HUES6 (cell line): Measurements from ENCODE around the gene CC2D1B.

Source experiments
- H3K27ac ChIP-seq: 2 replicates; pipeline ENCODE4 v1.7.0; 2013; ENCODE audit warnings: low read depth, mild to moderate bottlenecking, low read length, inconsistent platforms
- H3K27me3 ChIP-seq: 2 replicates; pipeline ENCODE4 v1.6.1; 2013; ENCODE audit warnings: low read length; ENCODE audit not compliant: control insufficient read depth, insufficient read depth
- H3K36me3 ChIP-seq: 2 replicates; pipeline ENCODE4 v1.6.1; 2013; ENCODE audit warnings: low read length; ENCODE audit not compliant: control insufficient read depth, insufficient read depth
- H3K4me1 ChIP-seq: 2 replicates; pipeline ENCODE4 v1.6.1; 2013; ENCODE audit warnings: low read length; ENCODE audit not compliant: control insufficient read depth, insufficient read depth
- H3K4me3 ChIP-seq: 2 replicates; pipeline ENCODE4 v1.5.1; 2013; ENCODE audit warnings: low read depth, low read length
- H3K9ac ChIP-seq: one replicate; pipeline ENCODE4 v1.6.1; 2013; ENCODE audit warnings: mild to moderate bottlenecking, low read length
- H3K9me3 ChIP-seq: 2 replicates; pipeline ENCODE4 v1.6.1; 2013; ENCODE audit warnings: low read depth, low read length; ENCODE audit not compliant: control insufficient read depth, insufficient read depth

Gene CC2D1B

GRCh38 chr1:52359676-52360594 lies 6.1 kb downstream of the CC2D1B start:
- H3K36me3 ChIP-seq: peaks cover 84% of the 10 kb centered on the region
- no peaks in the 10 kb centered on the region for H3K27me3 ChIP-seq
- no peaks in the 10 kb centered on the region for H3K9me3 ChIP-seq
- peaks cover 5% of the 10 kb centered on the region for H3K4me1 ChIP-seq
- H3K9ac ChIP-seq: no peak overlapping the region
- H3K4me3 ChIP-seq: no peak overlapping the region
- H3K27ac ChIP-seq: no peak overlapping the region

- Histone ChIP-seq H3K27ac (no peak overlapping the region), H3K9ac (no peak overlapping the region), H3K4me3 (no peak overlapping the region), H3K4me1 (no peaks in the 10 kb centered on the region), H3K36me3 (peaks cover 91% of the 10 kb centered on the region), H3K27me3 (no peaks in the 10 kb centered on the region), H3K9me3 (no peaks in the 10 kb centered on the region)
Measured at GRCh38 chr1:52358851-52359497, 7.0 kb downstream of the CC2D1B start.

GRCh38 chr1:52357397-52357796 lies 8.6 kb downstream of the CC2D1B start:
- Histone ChIP-seq H3K4me1 (no peaks in the 10 kb centered on the region), H3K4me3 (no peak overlapping the region), H3K27ac (no peak overlapping the region), H3K9me3 (no peaks in the 10 kb centered on the region), H3K9ac (no peak overlapping the region), H3K27me3 (no peaks in the 10 kb centered on the region), H3K36me3 (peaks cover 100% of the 10 kb centered on the region)

- H3K4me3 ChIP-seq: no peak overlapping the region
- H3K27me3 ChIP-seq: no peaks in the 10 kb centered on the region
- H3K27ac ChIP-seq: no peak overlapping the region
- H3K9me3 ChIP-seq: no peaks in the 10 kb centered on the region
- H3K36me3 ChIP-seq: peaks cover 99% of the 10 kb centered on the region
- H3K9ac ChIP-seq: no peak overlapping the region
- 0 out of 2 replicates have a peak, but pooled peaks cover 2% of the 10 kb centered on the region for H3K4me1 ChIP-seq
Measured at GRCh38 chr1:52356818-52357355, 9.1 kb downstream of the CC2D1B start.

- Histone ChIP-seq H3K4me3 (no peak overlapping the region), H3K27ac (no peak overlapping the region), H3K4me1 (peaks cover 8% of the 10 kb centered on the region), H3K27me3 (no peaks in the 10 kb centered on the region), H3K9ac (no peak overlapping the region), H3K36me3 (peaks cover 91% of the 10 kb centered on the region), H3K9me3 (no peaks in the 10 kb centered on the region)
Measured at GRCh38 chr1:52355847-52356505, 10.0 kb downstream of the CC2D1B start.

GRCh38 chr1:52355436-52355835 lies 10.6 kb downstream of the CC2D1B start:
- Histone ChIP-seq H3K9ac (no peak overlapping the region), H3K27ac (no peak overlapping the region), H3K9me3 (no peaks in the 10 kb centered on the region), H3K27me3 (no peaks in the 10 kb centered on the region), H3K4me3 (no peak overlapping the region), H3K36me3 (peaks cover 86% of the 10 kb centered on the region), H3K4me1 (peaks cover 13% of the 10 kb centered on the region)

- no peak overlapping the region for H3K27ac ChIP-seq
- no peaks in the 10 kb centered on the region for H3K9me3 ChIP-seq
- H3K36me3 ChIP-seq: peaks cover 59% of the 10 kb centered on the region
- no peak overlapping the region for H3K4me3 ChIP-seq
- peaks cover 15% of the 10 kb centered on the region for H3K4me1 ChIP-seq
- no peak overlapping the region for H3K9ac ChIP-seq
- H3K27me3 ChIP-seq: no peaks in the 10 kb centered on the region
Measured at GRCh38 chr1:52352690-52353089, 13.3 kb downstream of the CC2D1B start.

GRCh38 chr1:52348704-52349300 lies 17.2 kb downstream of the CC2D1B start:
- Histone ChIP-seq H3K4me1 (peaks cover 15% of the 10 kb centered on the region), H3K36me3 (peaks cover 33% of the 10 kb centered on the region), H3K9me3 (no peaks in the 10 kb centered on the region), H3K9ac (no peak overlapping the region), H3K27ac (no peak overlapping the region), H3K4me3 (no peak overlapping the region), H3K27me3 (no peaks in the 10 kb centered on the region)

- peaks cover 16% of the 10 kb centered on the region for H3K36me3 ChIP-seq
- H3K27ac ChIP-seq: no peak overlapping the region
- H3K9me3 ChIP-seq: no peaks in the 10 kb centered on the region
- H3K4me3 ChIP-seq: no peak overlapping the region
- H3K9ac ChIP-seq: no peak overlapping the region
- H3K4me1 ChIP-seq: peaks cover 11% of the 10 kb centered on the region
- no peaks in the 10 kb centered on the region for H3K27me3 ChIP-seq
Measured at GRCh38 chr1:52346653-52347052, 19.4 kb downstream of the CC2D1B start.

GRCh38 chr1:52345252-52345651 lies 20.8 kb downstream of the CC2D1B start:
- Histone ChIP-seq H3K36me3 (peaks cover 17% of the 10 kb centered on the region), H3K9ac (no peak overlapping the region), H3K4me3 (no peak overlapping the region), H3K27me3 (no peaks in the 10 kb centered on the region), H3K27ac (no peak overlapping the region), H3K9me3 (no peaks in the 10 kb centered on the region), H3K4me1 (no peaks in the 10 kb centered on the region)
